Measurements from ENCODE around the gene VASH2.

GRCh38 chr1:212946872-212947271, 3.5 kb upstream of the VASH2 start:
- no peak for TF ChIP-seq FOXM1 (IDR thresholded peaks at IDR 0.05; ENCODE audit: borderline replicate concordance, low read depth)
- TF ChIP-seq EGR1 (IDR thresholded peaks at IDR 0.05), result no peak
- TF ChIP-seq REST (IDR thresholded peaks at IDR 0.05; ENCODE audit: low read depth), result no peak
- TF ChIP-seq NFIC (IDR thresholded peaks at IDR 0.05), result no peak
- TF ChIP-seq ZBTB7A (IDR thresholded peaks at IDR 0.05; ENCODE audit: low read depth), result no peak
- TF ChIP-seq EP300 (IDR thresholded peaks at IDR 0.05; ENCODE audit: borderline replicate concordance), result no peak
- no peak for TF ChIP-seq TEAD4 (IDR thresholded peaks at IDR 0.05)
- no peak for TF ChIP-seq MAX (IDR thresholded peaks at IDR 0.05)
- no peak for TF ChIP-seq RAD21 (IDR thresholded peaks at IDR 0.05; ENCODE audit: low read depth)

Data from Ishikawa (cell line).